ENCODE measurements around the gene FAM174B.

Gene FAM174B

GRCh38 chr15:92677999-92678398, 22.4 kb upstream of the FAM174B start:
- H3K4me1 ChIP-seq (ENCODE audit: control insufficient read depth in 5 of 5, insufficient read depth in 5 of 5, low read length in 5 of 5), result peaks cover 3 to 24% (median 7%) of the 10 kb centered on the region in 5 donors
- no peaks in the 10 kb centered on the region for H3K36me3 ChIP-seq (ENCODE audit: control insufficient read depth in 5 of 5, insufficient read depth in 5 of 5, low read length in 5 of 5)
- H3K9ac ChIP-seq (ENCODE audit: low read length in 5 of 5), result no peak overlapping the region
- no peaks in the 10 kb centered on the region for H3K9me3 ChIP-seq (ENCODE audit: control insufficient read depth in 5 of 5, low read length in 5 of 5)
- no peak overlapping the region for H3K4me3 ChIP-seq (ENCODE audit: low read depth in 1 of 5, low read length in 5 of 5)
- no peaks in the 10 kb centered on the region for H3K27me3 ChIP-seq (ENCODE audit: control insufficient read depth in 5 of 5, insufficient read depth in 4 of 5, low read length in 5 of 5)
- H3K27ac ChIP-seq (ENCODE audit: low read depth, low read length), result no peak overlapping the region

GRCh38 chr15:92676561-92676960, 21.0 kb upstream of the FAM174B start:
- no peak overlapping the region for H3K27ac ChIP-seq (ENCODE audit: low read depth, low read length)
- no peak overlapping the region for H3K4me3 ChIP-seq (ENCODE audit: low read depth in 1 of 5, low read length in 5 of 5)
- no peaks in the 10 kb centered on the region for H3K36me3 ChIP-seq (ENCODE audit: control insufficient read depth in 5 of 5, insufficient read depth in 5 of 5, low read length in 5 of 5)
- peaks cover 3 to 11% (median 3%) of the 10 kb centered on the region in 5 donors for H3K4me1 ChIP-seq (ENCODE audit: control insufficient read depth in 5 of 5, insufficient read depth in 5 of 5, low read length in 5 of 5)
- no peaks in the 10 kb centered on the region for H3K9me3 ChIP-seq (ENCODE audit: control insufficient read depth in 5 of 5, low read length in 5 of 5)
- no peak overlapping the region for H3K9ac ChIP-seq (ENCODE audit: low read length in 5 of 5)
- H3K27me3 ChIP-seq (ENCODE audit: control insufficient read depth in 5 of 5, insufficient read depth in 4 of 5, low read length in 5 of 5), result no peaks in the 10 kb centered on the region

GRCh38 chr15:92675485-92675884, 19.9 kb upstream of the FAM174B start:
- Histone ChIP-seq H3K36me3 (ENCODE audit: control insufficient read depth in 5 of 5, insufficient read depth in 5 of 5, low read length in 5 of 5) (no peaks in the 10 kb centered on the region), H3K27ac (ENCODE audit: low read depth, low read length) (no peak overlapping the region), H3K9ac (ENCODE audit: low read length in 5 of 5) (no peak overlapping the region), H3K27me3 (ENCODE audit: control insufficient read depth in 5 of 5, insufficient read depth in 4 of 5, low read length in 5 of 5) (no peaks in the 10 kb centered on the region), H3K9me3 (ENCODE audit: control insufficient read depth in 5 of 5, low read length in 5 of 5) (no peaks in the 10 kb centered on the region), H3K4me3 (ENCODE audit: low read depth in 1 of 5, low read length in 5 of 5) (no peak overlapping the region), H3K4me1 (ENCODE audit: control insufficient read depth in 5 of 5, insufficient read depth in 5 of 5, low read length in 5 of 5) (peaks cover 0 to 3% (median 0%) of the 10 kb centered on the region in 5 donors)

GRCh38 chr15:92674347-92674746, 18.8 kb upstream of the FAM174B start:
- no peak overlapping the region for H3K9ac ChIP-seq (ENCODE audit: low read length in 5 of 5)

GRCh38 chr15:92672102-92672501, 16.5 kb upstream of the FAM174B start:
- no peaks in the 10 kb centered on the region for H3K27me3 ChIP-seq (ENCODE audit: control insufficient read depth in 5 of 5, insufficient read depth in 4 of 5, low read length in 5 of 5)
- H3K4me3 ChIP-seq (ENCODE audit: low read depth in 1 of 5, low read length in 5 of 5), result no peak overlapping the region
- H3K4me1 ChIP-seq (ENCODE audit: control insufficient read depth in 5 of 5, insufficient read depth in 5 of 5, low read length in 5 of 5), result peaks cover 3 to 9% (median 7%) of the 10 kb centered on the region in 5 donors
- H3K27ac ChIP-seq (ENCODE audit: low read depth, low read length), result no peak overlapping the region
- H3K36me3 ChIP-seq (ENCODE audit: control insufficient read depth in 5 of 5, insufficient read depth in 5 of 5, low read length in 5 of 5), result no peaks in the 10 kb centered on the region
- no peak overlapping the region for H3K9ac ChIP-seq (ENCODE audit: low read length in 5 of 5)
- no peaks in the 10 kb centered on the region for H3K9me3 ChIP-seq (ENCODE audit: control insufficient read depth in 5 of 5, low read length in 5 of 5)

More at GRCh38 chr15:92674347-92674746, 18.8 kb upstream of the FAM174B start:
- Histone ChIP-seq H3K4me1 (ENCODE audit: control insufficient read depth in 5 of 5, insufficient read depth in 5 of 5, low read length in 5 of 5) (peaks cover 0 to 3% (median 0%) of the 10 kb centered on the region in 5 donors), H3K4me3 (ENCODE audit: low read depth in 1 of 5, low read length in 5 of 5) (no peak overlapping the region), H3K27ac (ENCODE audit: low read depth, low read length) (no peak overlapping the region), H3K27me3 (ENCODE audit: control insufficient read depth in 5 of 5, insufficient read depth in 4 of 5, low read length in 5 of 5) (no peaks in the 10 kb centered on the region), H3K36me3 (ENCODE audit: control insufficient read depth in 5 of 5, insufficient read depth in 5 of 5, low read length in 5 of 5) (no peaks in the 10 kb centered on the region), H3K9me3 (ENCODE audit: control insufficient read depth in 5 of 5, low read length in 5 of 5) (no peaks in the 10 kb centered on the region)

GRCh38 chr15:92671406-92671805, 15.8 kb upstream of the FAM174B start:
- Histone ChIP-seq H3K9me3 (ENCODE audit: control insufficient read depth in 5 of 5, low read length in 5 of 5) (no peaks in the 10 kb centered on the region), H3K4me1 (ENCODE audit: control insufficient read depth in 5 of 5, insufficient read depth in 5 of 5, low read length in 5 of 5) (peaks cover 3 to 16% (median 14%) of the 10 kb centered on the region in 5 donors), H3K27ac (ENCODE audit: low read depth, low read length) (no peak overlapping the region), H3K4me3 (ENCODE audit: low read depth in 1 of 5, low read length in 5 of 5) (no peak overlapping the region), H3K27me3 (ENCODE audit: control insufficient read depth in 5 of 5, insufficient read depth in 4 of 5, low read length in 5 of 5) (no peaks in the 10 kb centered on the region), H3K36me3 (ENCODE audit: control insufficient read depth in 5 of 5, insufficient read depth in 5 of 5, low read length in 5 of 5) (no peaks in the 10 kb centered on the region), H3K9ac (ENCODE audit: low read length in 5 of 5) (no peak overlapping the region)

- no peak overlapping the region for H3K4me3 ChIP-seq (ENCODE audit: low read depth in 1 of 5, low read length in 5 of 5)
- H3K27me3 ChIP-seq (ENCODE audit: control insufficient read depth in 5 of 5, insufficient read depth in 4 of 5, low read length in 5 of 5), result no peaks in the 10 kb centered on the region
- H3K27ac ChIP-seq (ENCODE audit: low read depth, low read length), result no peak overlapping the region
- peaks cover 5 to 21% (median 18%) of the 10 kb centered on the region in 5 donors for H3K4me1 ChIP-seq (ENCODE audit: control insufficient read depth in 5 of 5, insufficient read depth in 5 of 5, low read length in 5 of 5)
- H3K36me3 ChIP-seq (ENCODE audit: control insufficient read depth in 5 of 5, insufficient read depth in 5 of 5, low read length in 5 of 5), result no peaks in the 10 kb centered on the region
- H3K9ac ChIP-seq (ENCODE audit: low read length in 5 of 5), result no peak overlapping the region
- no peaks in the 10 kb centered on the region for H3K9me3 ChIP-seq (ENCODE audit: control insufficient read depth in 5 of 5, low read length in 5 of 5)
Measured at GRCh38 chr15:92670621-92671020, 15.0 kb upstream of the FAM174B start.

GRCh38 chr15:92669432-92669831, 13.9 kb upstream of the FAM174B start:
- Histone ChIP-seq H3K27ac (ENCODE audit: low read depth, low read length) (no peak overlapping the region), H3K9ac (ENCODE audit: low read length in 5 of 5) (no peak overlapping the region), H3K4me3 (ENCODE audit: low read depth in 1 of 5, low read length in 5 of 5) (no peak overlapping the region), H3K27me3 (ENCODE audit: control insufficient read depth in 5 of 5, insufficient read depth in 4 of 5, low read length in 5 of 5) (peaks cover 0 to 3% (median 0%) of the 10 kb centered on the region in 5 donors), H3K9me3 (ENCODE audit: control insufficient read depth in 5 of 5, low read length in 5 of 5) (no peaks in the 10 kb centered on the region), H3K36me3 (ENCODE audit: control insufficient read depth in 5 of 5, insufficient read depth in 5 of 5, low read length in 5 of 5) (no peaks in the 10 kb centered on the region), H3K4me1 (ENCODE audit: control insufficient read depth in 5 of 5, insufficient read depth in 5 of 5, low read length in 5 of 5) (peaks cover 7 to 33% (median 29%) of the 10 kb centered on the region in 5 donors)

- peaks cover 0 to 3% (median 0%) of the 10 kb centered on the region in 5 donors for H3K27me3 ChIP-seq (ENCODE audit: control insufficient read depth in 5 of 5, insufficient read depth in 4 of 5, low read length in 5 of 5)
- H3K4me3 ChIP-seq (ENCODE audit: low read depth in 1 of 5, low read length in 5 of 5), result no peak overlapping the region
- H3K27ac ChIP-seq (ENCODE audit: low read depth, low read length), result no peak overlapping the region
- no peaks in the 10 kb centered on the region for H3K9me3 ChIP-seq (ENCODE audit: control insufficient read depth in 5 of 5, low read length in 5 of 5)
- no peaks in the 10 kb centered on the region for H3K36me3 ChIP-seq (ENCODE audit: control insufficient read depth in 5 of 5, insufficient read depth in 5 of 5, low read length in 5 of 5)
- H3K4me1 ChIP-seq (ENCODE audit: control insufficient read depth in 5 of 5, insufficient read depth in 5 of 5, low read length in 5 of 5), result peaks cover 7 to 36% (median 32%) of the 10 kb centered on the region in 5 donors
- H3K9ac ChIP-seq (ENCODE audit: low read length in 5 of 5), result no peak overlapping the region
Measured at GRCh38 chr15:92668620-92669019, 13.0 kb upstream of the FAM174B start.

GRCh38 chr15:92667970-92668485, 12.5 kb upstream of the FAM174B start:
- H3K27ac ChIP-seq (ENCODE audit: low read depth, low read length), result no peak overlapping the region
- no peak overlapping the region for H3K9ac ChIP-seq (ENCODE audit: low read length in 5 of 5)
- peaks cover 7 to 36% (median 32%) of the 10 kb centered on the region in 5 donors for H3K4me1 ChIP-seq (ENCODE audit: control insufficient read depth in 5 of 5, insufficient read depth in 5 of 5, low read length in 5 of 5)
- peaks cover 0 to 3% (median 0%) of the 10 kb centered on the region in 5 donors for H3K27me3 ChIP-seq (ENCODE audit: control insufficient read depth in 5 of 5, insufficient read depth in 4 of 5, low read length in 5 of 5)
- H3K4me3 ChIP-seq (ENCODE audit: low read depth in 1 of 5, low read length in 5 of 5), result peak overlapping the region in 1 of 5 donors; percentile 16
- H3K9me3 ChIP-seq (ENCODE audit: control insufficient read depth in 5 of 5, low read length in 5 of 5), result no peaks in the 10 kb centered on the region
- H3K36me3 ChIP-seq (ENCODE audit: control insufficient read depth in 5 of 5, insufficient read depth in 5 of 5, low read length in 5 of 5), result no peaks in the 10 kb centered on the region

All from subcutaneous abdominal adipose tissue (tissue), 5 donors.